IMR-90 (cell line): ENCODE data around the gene ALDOA. TPM values are rescaled to one million over a fixed set of nuclear protein-coding genes. Genes with fewer than 3 reads are reported as not detected.

ENCODE experiments used
- ATAC-seq: fragments of 200-7000 bp; cut with Tn5 transposase; 2 replicates; pipeline ENCODE4 v1.9.1; 2020; ENCODE audit warnings: low read depth, mild to moderate bottlenecking, moderate library complexity
- BruUV-seq: library from RNA; stranded (reverse); fragments of 400-500 nt; replicated peaks from 2 replicates; lab custom pipeline; 2021; lab: Mats Ljungman, UMichigan
- CTCF ChIA-PET: fragments of 300-600 bp; formaldehyde crosslinking; extraction: SDS; loops from one replicate; lab custom pipeline; 2021; ENCODE audit warnings: antibody characterized with exemption; lab: Yijun Ruan, JAX
- POLR2A ChIA-PET: fragments of 300-600 bp; sonication (Branson Sonifier 250); formaldehyde crosslinking; loops from one replicate; lab custom pipeline; 2022; ENCODE audit warnings: antibody characterized with exemption; ENCODE audit not compliant: unreplicated experiment; lab: Charles Lee
- DNase-seq: peaks from one replicate; pipeline ENCODE4 v3.0.0; 2013
- H2AFZ ChIP-seq: replicated peaks from 2 replicates; pipeline ENCODE3; 2013; ENCODE audit warnings: low read length, mild to moderate bottlenecking; ENCODE audit not compliant: poor library complexity
- H2AK5ac ChIP-seq: 2 replicates; pipeline ENCODE4 v1.6.1; 2013; ENCODE audit warnings: low read depth, low read length, inconsistent platforms
- H2AK9ac ChIP-seq: replicated peaks from 2 replicates; pipeline ENCODE3; 2013; ENCODE audit warnings: mild to moderate bottlenecking, low read depth, low read length, moderate library complexity; ENCODE audit not compliant: poor library complexity
- H2BK120ac ChIP-seq: 2 replicates; pipeline ENCODE4 v1.6.1; 2013; ENCODE audit warnings: low read depth, low read length, inconsistent platforms
- H2BK15ac ChIP-seq: 3 replicates; pipeline ENCODE4 v1.6.1; 2013; ENCODE audit warnings: low read depth, low read length, inconsistent platforms
- H2BK20ac ChIP-seq: 2 replicates; pipeline ENCODE4 v1.6.1; 2013; ENCODE audit warnings: low read depth, mild to moderate bottlenecking, inconsistent platforms, low read length, moderate library complexity
- H2BK5ac ChIP-seq: 2 replicates; pipeline ENCODE4 v1.6.1; 2013; ENCODE audit warnings: mild to moderate bottlenecking, low read depth, low read length, inconsistent platforms; ENCODE audit not compliant: poor library complexity, severe bottlenecking
- H3K14ac ChIP-seq: replicated peaks from 2 replicates; pipeline ENCODE4 v1.6.1; 2013; ENCODE audit warnings: low read depth, low read length, inconsistent platforms
- H3K18ac ChIP-seq: 2 replicates; pipeline ENCODE4 v1.6.1; 2013; ENCODE audit warnings: low read depth, low read length, control low read depth
- H3K23ac ChIP-seq: 2 replicates; pipeline ENCODE4 v1.6.1; 2013; ENCODE audit warnings: low read depth, low read length, inconsistent platforms
- H3K27ac ChIP-seq: 2 replicates; pipeline ENCODE4 v1.5.1; 2013; ENCODE audit warnings: mild to moderate bottlenecking, control low read depth, low read length; ENCODE audit not compliant: insufficient read depth
- H3K27me3 ChIP-seq: 2 replicates; pipeline ENCODE4 v1.6.1; 2013; ENCODE audit warnings: low read length; ENCODE audit not compliant: control insufficient read depth, insufficient read depth
- H3K36me3 ChIP-seq: 2 replicates; pipeline ENCODE4 v1.6.1; 2013; ENCODE audit warnings: low read length, mixed read lengths; ENCODE audit not compliant: control insufficient read depth, insufficient read depth
- H3K4ac ChIP-seq: 2 replicates; pipeline ENCODE4 v1.6.1; 2013; ENCODE audit warnings: low read depth, low read length, inconsistent platforms
- H3K4me1 ChIP-seq: 2 replicates; pipeline ENCODE4 v1.6.1; 2013; ENCODE audit warnings: low read length, mixed read lengths; ENCODE audit not compliant: control insufficient read depth, insufficient read depth
- H3K4me2 ChIP-seq: 2 replicates; pipeline ENCODE4 v1.6.1; 2013; ENCODE audit warnings: low read depth, mild to moderate bottlenecking, control low read depth, low read length, moderate library complexity
- H3K4me3 ChIP-seq: 2 replicates; pipeline ENCODE4 v1.5.1; 2013; ENCODE audit warnings: low read depth, mild to moderate bottlenecking, control low read depth, low read length, moderate library complexity; ENCODE audit not compliant: insufficient read depth
- H3K56ac ChIP-seq: 2 replicates; pipeline ENCODE4 v1.6.1; 2013; ENCODE audit warnings: low read length, inconsistent platforms; ENCODE audit not compliant: insufficient read depth; ENCODE audit errors: extremely low read depth
- H3K79me1 ChIP-seq, 2 experiments: 2 replicates each; pipeline ENCODE4 v1.6.1; 2013; ENCODE audit warnings: low read length in 2 of 2, inconsistent platforms in 1 of 2, low read depth in 1 of 2
- H3K9ac ChIP-seq: 2 replicates; pipeline ENCODE4 v1.6.1; 2013; ENCODE audit warnings: low read depth, low read length, control low read depth
- H3K9me1 ChIP-seq: 2 replicates; pipeline ENCODE4 v1.6.1; 2013; ENCODE audit warnings: low read length, inconsistent platforms; ENCODE audit not compliant: insufficient read depth
- H3K9me3 ChIP-seq: 2 replicates; pipeline ENCODE4 v1.6.1; 2013; ENCODE audit warnings: low read length; ENCODE audit not compliant: control insufficient read depth, insufficient read depth
- H4K20me1 ChIP-seq: 2 replicates; pipeline ENCODE4 v1.6.1; 2013; ENCODE audit warnings: low read length, inconsistent platforms; ENCODE audit not compliant: insufficient read depth
- H4K5ac ChIP-seq: 2 replicates; pipeline ENCODE4 v1.6.1; 2013; ENCODE audit warnings: mild to moderate bottlenecking, low read depth, low read length, control low read depth
- H4K8ac ChIP-seq, 2 experiments: 2 replicates each; pipeline ENCODE4 v1.6.1; 2013; ENCODE audit warnings: low read depth in 2 of 2, low read length in 2 of 2, control low read depth in 1 of 2, inconsistent platforms in 1 of 2
- H4K91ac ChIP-seq: 2 replicates; pipeline ENCODE4 v1.6.1; 2013; ENCODE audit warnings: low read depth, low read length, inconsistent platforms; ENCODE audit not compliant: insufficient read depth
- BHLHE40 ChIP-seq: fragments of 150-350 bp; IDR thresholded peaks from 2 replicates; pipeline ENCODE4 v1.6.1; 2016; ENCODE audit warnings: mild to moderate bottlenecking, low read depth, low read length
- CEBPB ChIP-seq: IDR thresholded peaks from 2 replicates; pipeline ENCODE4 v1.6.1; 2012; ENCODE audit warnings: low read depth, low read length, improper control_type of control experiment
- CHD1 ChIP-seq: IDR thresholded peaks from 2 replicates; pipeline ENCODE4 v1.6.1; 2012; ENCODE audit warnings: low read depth, low read length, improper control_type of control experiment
- CTCF ChIP-seq: conservative IDR thresholded peaks from 2 replicates; pipeline ENCODE4 v1.5.1; 2012; ENCODE audit warnings: mild to moderate bottlenecking, low read depth, low read length, improper control_type of control experiment
- ELK1 ChIP-seq: fragments of 150-350 bp; IDR thresholded peaks from 2 replicates; pipeline ENCODE4 v1.6.1; 2016; ENCODE audit warnings: low read depth, mild to moderate bottlenecking, low read length, moderate library complexity, borderline replicate concordance
- FOS ChIP-seq: fragments of 150-350 bp; IDR thresholded peaks from 2 replicates; pipeline ENCODE4 v1.6.1; 2016; ENCODE audit warnings: low read depth, low read length
- MAFK ChIP-seq: IDR thresholded peaks from 2 replicates; pipeline ENCODE4 v1.6.1; 2012; ENCODE audit warnings: low read depth, low read length, improper control_type of control experiment
- MXI1 ChIP-seq: IDR thresholded peaks from 2 replicates; pipeline ENCODE4 v1.6.1; 2012; ENCODE audit warnings: low read depth, mild to moderate bottlenecking, low read length, moderate library complexity, borderline replicate concordance
- NFE2L2 ChIP-seq: fragments of 150-350 bp; IDR thresholded peaks from 2 replicates; pipeline ENCODE4 v1.6.1; 2016; ENCODE audit warnings: low read depth, mild to moderate bottlenecking, low read length
- RFX5 ChIP-seq: IDR thresholded peaks from 2 replicates; pipeline ENCODE4 v1.8.0; 2012; ENCODE audit warnings: low read depth, mild to moderate bottlenecking, low read length, moderate library complexity
- SMC3 ChIP-seq: fragments of 150-350 bp; IDR thresholded peaks from 2 replicates; pipeline ENCODE4 v1.6.1; 2016; ENCODE audit warnings: low read depth, mild to moderate bottlenecking, antibody characterized with exemption, low read length, moderate library complexity
- dilution Hi-C: fragments of 300-500 bp; cut with HindIII; formaldehyde crosslinking; loops from one replicate; pipeline ENCODE4 v1.14.3; 2018; ENCODE audit warnings: low sequenced_read_pairs; ENCODE audit not compliant: unreplicated experiment
- in situ Hi-C: fragments of 300-500 bp; cut with MboI; formaldehyde crosslinking; loops from 3 replicates; pipeline ENCODE4 v1.14.3; 2019; ENCODE audit warnings: low sequenced_read_pairs, inconsistent platforms, mixed read lengths
- intact Hi-C: fragments of 100-400 bp; cut with micrococcal nuclease; formaldehyde crosslinking; loops from 2 replicates; pipeline ENCODE4 v1.10.0; 2022
- polyA plus RNA-seq, 3 experiments: library from polyadenylated mRNA; depleted of rRNA; stranded (reverse); fragments of >200 nt; gene quantifications; 2 replicates each; pipeline ENCODE4 v1.2.3, GENCODE V29; 2012; ENCODE audit warnings: low replicate concordance in 1 of 3
- total RNA-seq: library from RNA; depleted of rRNA; stranded (reverse); fragments of >200 nt; gene quantifications from 2 replicates; pipeline ENCODE4 v1.2.3, GENCODE V29; 2012

Gene ALDOA
- total and polyA plus RNA-seq, 2 of the 4 experiments (the other 2 are of a cell fraction): 1,697 to 1,990 TPM

- Histone ChIP-seq H3K14ac (no peak overlapping the region), H3K23ac (peak overlapping the region; percentile 38; the same call in 1 of the 2 replicates), H3K27ac (no peak overlapping the region), H2BK15ac (no peak overlapping the region), H2AK9ac (no peak overlapping the region), H3K9ac (no peak overlapping the region), H4K91ac (no peak overlapping the region), H4K8ac (no peak overlapping the region), H2BK20ac (no peak overlapping the region), H3K27me3 (no peaks in the 10 kb centered on the region), H3K4ac (no peak overlapping the region), H3K9me1 (peaks cover 19% of the 10 kb centered on the region), H3K9me3 (no peaks in the 10 kb centered on the region), H2AFZ (no peak overlapping the region), H4K5ac (no peak overlapping the region), H3K4me2 (no peak overlapping the region; the same call in 1 of the 2 replicates), H3K36me3 (peaks cover 61% of the 10 kb centered on the region), H3K18ac (no peak overlapping the region), H3K4me3 (no peak overlapping the region), H2AK5ac (no peak overlapping the region), H3K56ac (no peak overlapping the region), H2BK5ac (no peak overlapping the region), H3K79me1 (peaks cover 16 to 59% of the 10 kb centered on the region in 2 experiments), H4K20me1 (peaks cover 65% of the 10 kb centered on the region), H2BK120ac (no peak overlapping the region), H3K4me1 (peaks cover 19% of the 10 kb centered on the region)
- CTCF ChIA-PET: no interaction called here
- in situ Hi-C loops (loop anchor here (10.0 kb wide), 1 partner anchor 334 kb away; the partner anchor contains the start of gene ZNF771), dilution Hi-C loops (no loop called here), intact Hi-C loops (no loop called here)
- no TSS peak for BruUV-seq
- POLR2A ChIA-PET: no interaction called here
- DNase-seq: no peak
- no peak for ATAC-seq
- TF ChIP-seq BHLHE40 (no peak), MAFK (no peak), CEBPB (no peak), MXI1 (no peak), RFX5 (no peak), ELK1 (no peak), CHD1 (no peak), NFE2L2 (no peak), FOS (no peak), SMC3 (no peak), CTCF (no peak)
These were observed 4.9 kb downstream of the ALDOA start for GRCh38 chr16:30070490-30070889.
